ENCODE data around the gene MYL3.

The MYL3 gene

GRCh38 chr3:46885612-46886011, 22.4 kb upstream of the MYL3 start:
- H4K20me1 ChIP-seq (ENCODE audit: insufficient read depth, low read length): no peaks in the 10 kb centered on the region
- no peaks in the 10 kb centered on the region for H3K36me3 ChIP-seq (replicated peaks; ENCODE audit: insufficient read depth, low read length)
- H3K4me1 ChIP-seq (ENCODE audit: low read length): no peaks in the 10 kb centered on the region
- peaks cover 74% of the 10 kb centered on the region for H3K27me3 ChIP-seq (replicated peaks; ENCODE audit: insufficient read depth, low read length)
- H3K79me2 ChIP-seq (ENCODE audit: low read length): no peaks in the 10 kb centered on the region
- H3K9me2 ChIP-seq (replicated peaks; ENCODE audit: insufficient read depth, low read length): no peaks in the 10 kb centered on the region
- H3K27ac ChIP-seq (ENCODE audit: low read length): no peak overlapping the region
- H3K9ac ChIP-seq (ENCODE audit: low read length): no peak overlapping the region
- DNase-seq: no peak
- H3F3A ChIP-seq (ENCODE audit: insufficient read depth, low read length): no peaks in the 10 kb centered on the region
- H3K4me3 ChIP-seq (ENCODE audit: low read length): no peak overlapping the region
- no peak overlapping the region for H3K4me2 ChIP-seq (ENCODE audit: low read depth, low read length)
- H2AFZ ChIP-seq (ENCODE audit: low read length): no peak overlapping the region
- TF ChIP-seq EZH2 (optimal IDR thresholded peaks at IDR 0.05; ENCODE audit: low read depth, low read length) (no peak), CTCF (IDR thresholded peaks at IDR 0.05; ENCODE audit: low read length) (no peak), EZH2phosphoT487 (IDR thresholded peaks at IDR 0.05; ENCODE audit: low read length) (no peak)
- H3K9me3 ChIP-seq (replicated peaks; ENCODE audit: insufficient read depth, low read length): no peaks in the 10 kb centered on the region

- Histone ChIP-seq H3K27me3 (replicated peaks; ENCODE audit: insufficient read depth, low read length) (peaks cover 74% of the 10 kb centered on the region), H3K79me2 (ENCODE audit: low read length) (no peaks in the 10 kb centered on the region), H4K20me1 (ENCODE audit: insufficient read depth, low read length) (no peaks in the 10 kb centered on the region), H2AFZ (ENCODE audit: low read length) (no peak overlapping the region), H3K36me3 (replicated peaks; ENCODE audit: insufficient read depth, low read length) (no peaks in the 10 kb centered on the region), H3K9me2 (replicated peaks; ENCODE audit: insufficient read depth, low read length) (no peaks in the 10 kb centered on the region), H3K9me3 (replicated peaks; ENCODE audit: insufficient read depth, low read length) (no peaks in the 10 kb centered on the region), H3K27ac (ENCODE audit: low read length) (no peak overlapping the region), H3K9ac (ENCODE audit: low read length) (no peak overlapping the region), H3K4me3 (ENCODE audit: low read length) (no peak overlapping the region), H3K4me2 (ENCODE audit: low read depth, low read length) (no peak overlapping the region), H3F3A (ENCODE audit: insufficient read depth, low read length) (no peaks in the 10 kb centered on the region), H3K4me1 (ENCODE audit: low read length) (no peaks in the 10 kb centered on the region)
- TF ChIP-seq EZH2phosphoT487 (IDR thresholded peaks at IDR 0.05; ENCODE audit: low read length) (no peak), CTCF (IDR thresholded peaks at IDR 0.05; ENCODE audit: low read length) (no peak), EZH2 (optimal IDR thresholded peaks at IDR 0.05; ENCODE audit: low read depth, low read length) (no peak)
- no peak for DNase-seq
Observed at GRCh38 chr3:46884929-46885328, 21.7 kb upstream of the MYL3 start.

GRCh38 chr3:46884427-46884826, 21.2 kb upstream of the MYL3 start:
- no peaks in the 10 kb centered on the region for H3K9me3 ChIP-seq (replicated peaks; ENCODE audit: insufficient read depth, low read length)
- no peak overlapping the region for H3K4me3 ChIP-seq (ENCODE audit: low read length)
- H3K27me3 ChIP-seq (replicated peaks; ENCODE audit: insufficient read depth, low read length): peaks cover 72% of the 10 kb centered on the region
- TF ChIP-seq CTCF (IDR thresholded peaks at IDR 0.05; ENCODE audit: low read length) (no peak), EZH2 (optimal IDR thresholded peaks at IDR 0.05; ENCODE audit: low read depth, low read length) (no peak), EZH2phosphoT487 (IDR thresholded peaks at IDR 0.05; ENCODE audit: low read length) (no peak)
- H3K4me2 ChIP-seq (ENCODE audit: low read depth, low read length): no peak overlapping the region
- no peaks in the 10 kb centered on the region for H4K20me1 ChIP-seq (ENCODE audit: insufficient read depth, low read length)
- H3K36me3 ChIP-seq (replicated peaks; ENCODE audit: insufficient read depth, low read length): no peaks in the 10 kb centered on the region
- H2AFZ ChIP-seq (ENCODE audit: low read length): no peak overlapping the region
- no peaks in the 10 kb centered on the region for H3K4me1 ChIP-seq (ENCODE audit: low read length)
- no peaks in the 10 kb centered on the region for H3F3A ChIP-seq (ENCODE audit: insufficient read depth, low read length)
- no peaks in the 10 kb centered on the region for H3K79me2 ChIP-seq (ENCODE audit: low read length)
- H3K9ac ChIP-seq (ENCODE audit: low read length): no peak overlapping the region
- DNase-seq: no peak
- no peaks in the 10 kb centered on the region for H3K9me2 ChIP-seq (replicated peaks; ENCODE audit: insufficient read depth, low read length)
- no peak overlapping the region for H3K27ac ChIP-seq (ENCODE audit: low read length)
